ENCODE measurements around the gene ZFP64.
A peak's percentile ranks its signal among the peaks of the same experiment; 100 is the strongest.
"Not testable (repeated sequence)": the region's sequence is repeated elsewhere in the genome, so short reads cannot be mapped to it uniquely, and the experiment has no call there.

Gene ZFP64

DNA sequence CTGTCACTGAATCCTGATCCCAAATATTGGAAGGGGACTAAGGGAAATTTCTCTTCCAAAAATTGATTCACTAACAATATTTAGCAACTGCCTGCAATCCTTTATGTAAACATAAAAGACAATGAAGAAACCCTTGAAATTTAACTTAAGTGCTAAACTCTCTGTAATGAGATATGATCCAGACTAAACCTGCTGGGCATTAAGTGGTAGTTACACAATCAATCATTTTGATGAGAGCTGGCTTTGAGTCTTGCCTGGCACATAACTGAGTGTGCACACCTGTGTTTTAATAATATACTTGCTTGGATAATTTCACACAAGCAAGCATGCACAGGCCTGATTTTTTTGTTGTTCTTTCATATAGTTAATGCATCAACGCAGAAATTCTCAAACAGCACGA, 9.8 kb upstream of the ZFP64 start:
- DNase-seq = no peak

DNA sequence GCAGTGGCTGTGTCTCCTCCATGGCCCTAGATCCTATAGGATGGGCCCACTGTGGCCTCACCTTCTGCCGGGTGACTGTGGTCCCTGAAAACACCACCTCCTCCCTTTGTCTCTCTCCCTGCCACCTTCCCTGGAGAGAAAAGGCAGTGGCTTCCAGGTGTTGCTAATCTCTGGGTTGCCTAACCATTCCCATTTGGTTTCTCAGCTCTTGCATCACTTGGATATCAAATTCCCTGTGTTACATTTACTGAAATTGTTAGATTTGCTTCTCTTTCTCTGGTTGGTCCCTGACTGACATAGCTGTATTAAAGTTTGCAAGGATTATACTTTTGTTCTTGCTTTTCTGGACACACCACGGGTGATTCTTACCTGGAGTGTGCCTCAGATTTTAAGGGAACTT, 9.3 kb upstream of the ZFP64 start:
- no peak for DNase-seq

- DNase-seq = no peak
Observed at GRCh38 chr20:52196845-52197244, 5.3 kb upstream of the ZFP64 start.

GRCh38 chr20:52193886-52194545, 2.4 kb upstream of the ZFP64 start:
- no peak for DNase-seq

GRCh38 chr20:52193133-52193532, 1.6 kb upstream of the ZFP64 start:
- no peak for DNase-seq

GRCh38 chr20:52192719-52193007, 1.1 kb upstream of the ZFP64 start:
- not testable (repeated sequence) for DNase-seq

- peak; percentile 20 for DNase-seq
Observed at GRCh38 chr20:52191916-52192718, 538 bp upstream of the ZFP64 start.

DNA sequence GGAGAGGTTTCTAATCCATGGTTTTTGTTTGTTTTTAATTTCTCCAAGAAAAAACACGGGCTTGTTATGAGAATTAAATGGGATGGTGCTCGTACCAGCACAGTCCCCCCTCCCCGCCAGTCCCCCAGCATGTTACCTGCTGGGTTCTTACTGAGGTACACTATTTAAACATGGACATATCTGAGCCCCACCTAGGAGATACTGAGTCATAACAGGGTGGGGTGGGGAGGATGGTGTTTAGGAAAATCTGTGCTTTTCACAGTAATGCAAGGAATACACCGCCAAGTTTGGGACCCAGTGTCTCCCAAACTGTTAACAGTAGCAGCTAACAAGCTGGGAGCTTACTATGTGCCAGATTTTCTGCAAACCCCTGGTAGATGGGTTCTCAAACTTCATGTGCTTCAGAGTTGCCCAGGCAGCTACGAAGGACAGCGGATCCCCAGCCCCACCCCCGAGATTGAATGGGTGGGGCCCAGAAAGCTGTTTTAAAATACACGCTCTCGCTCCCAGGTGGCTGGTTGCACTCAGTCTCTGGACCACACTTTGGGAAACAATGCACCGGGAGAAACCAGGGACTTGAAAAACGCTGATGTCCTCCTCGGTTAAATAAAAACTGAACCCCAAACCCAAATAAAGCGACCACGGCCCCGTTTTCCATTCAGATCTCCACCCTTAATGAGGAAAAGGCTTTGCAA, 995 bp downstream of the ZFP64 start:
- DNase-seq = peak; percentile 20

DNA sequence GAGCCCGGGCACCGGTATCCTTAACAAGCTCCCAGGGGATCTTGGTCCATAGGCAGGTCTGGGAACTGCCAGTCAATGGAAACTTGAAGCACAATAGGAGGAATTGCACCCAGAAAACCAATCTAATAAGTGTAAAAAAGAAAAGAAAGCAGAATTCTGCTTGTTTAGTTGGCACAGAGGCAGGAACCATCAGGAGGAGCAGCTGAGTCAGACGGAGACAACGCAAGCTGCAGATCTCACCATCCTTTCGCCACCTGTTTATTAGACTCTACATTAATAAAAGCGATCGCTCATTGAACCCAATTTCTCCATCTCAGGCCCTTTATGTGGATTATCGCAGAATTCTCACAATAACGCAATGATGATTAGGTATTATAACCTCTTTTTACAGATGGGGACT, 9.8 kb downstream of the ZFP64 start:
- DNase-seq = no peak

GRCh38 chr20:52180180-52180840, 11.3 kb downstream of the ZFP64 start:
- DNase-seq = no peak

DNA sequence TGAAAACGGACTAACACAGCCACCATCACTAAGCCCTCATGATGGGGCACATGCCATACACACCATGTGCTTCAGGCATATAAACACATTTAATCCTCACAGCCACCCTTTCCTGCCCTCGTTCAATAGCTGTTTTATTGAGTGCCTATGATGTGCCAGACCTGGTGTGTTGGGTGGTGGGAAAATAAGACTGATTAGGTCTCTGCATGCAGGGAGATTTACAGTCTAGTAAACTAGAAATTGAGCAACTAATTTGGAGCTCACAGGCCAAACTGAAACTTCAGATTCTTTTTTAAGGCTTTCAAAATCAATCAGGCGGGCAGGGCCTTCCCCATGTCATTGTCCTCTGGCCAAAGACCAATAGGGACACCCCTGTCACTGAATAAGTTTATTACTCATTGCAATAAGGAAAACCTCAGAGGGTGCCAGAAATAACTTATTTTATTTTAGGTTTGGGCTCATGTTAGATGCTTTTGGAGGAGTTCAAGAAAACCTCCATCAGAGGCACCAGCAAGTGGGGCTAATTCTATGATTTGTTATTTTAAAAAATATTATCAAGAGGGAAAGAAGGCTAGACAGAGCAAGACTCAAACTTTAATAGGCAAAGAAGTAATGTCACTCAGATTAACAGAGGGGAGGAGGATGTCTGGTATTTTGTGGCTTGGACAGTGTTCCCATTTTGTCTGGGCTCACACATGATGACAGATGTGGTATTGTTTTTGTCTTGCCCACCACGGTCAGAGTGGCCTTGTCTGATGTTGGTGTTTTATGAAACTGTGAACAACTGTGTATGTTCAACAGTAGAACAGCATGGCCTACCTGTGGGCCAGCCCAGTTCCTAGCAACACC, 12.0 kb downstream of the ZFP64 start:
- DNase-seq = no peak

GRCh38 chr20:52178691-52179090, 12.9 kb downstream of the ZFP64 start:
- DNase-seq = no peak

GRCh38 chr20:52175840-52176239, 15.7 kb downstream of the ZFP64 start:
- DNase-seq = no peak

GRCh38 chr20:52172392-52173047, 19.1 kb downstream of the ZFP64 start:
- DNase-seq = no peak

DNA sequence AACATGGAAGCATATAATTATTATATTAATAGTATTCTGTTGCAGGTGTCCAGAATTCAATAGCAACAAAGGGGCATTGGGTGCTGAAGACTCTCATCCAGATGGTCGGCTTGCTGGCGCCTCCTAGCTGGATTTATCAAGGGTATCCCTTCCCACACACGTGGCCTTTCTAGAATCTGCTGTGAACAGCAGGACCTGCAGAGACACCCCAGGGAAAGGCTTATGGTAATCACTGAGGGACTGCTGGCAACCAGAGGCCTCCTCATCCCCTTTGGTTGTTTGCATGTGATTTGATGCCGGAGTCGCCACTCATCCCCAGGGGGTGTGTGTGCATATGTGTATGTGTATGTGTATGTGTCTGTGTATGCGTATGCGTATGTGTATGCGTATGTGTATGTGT, 20.6 kb downstream of the ZFP64 start:
- DNase-seq = no peak

DNA sequence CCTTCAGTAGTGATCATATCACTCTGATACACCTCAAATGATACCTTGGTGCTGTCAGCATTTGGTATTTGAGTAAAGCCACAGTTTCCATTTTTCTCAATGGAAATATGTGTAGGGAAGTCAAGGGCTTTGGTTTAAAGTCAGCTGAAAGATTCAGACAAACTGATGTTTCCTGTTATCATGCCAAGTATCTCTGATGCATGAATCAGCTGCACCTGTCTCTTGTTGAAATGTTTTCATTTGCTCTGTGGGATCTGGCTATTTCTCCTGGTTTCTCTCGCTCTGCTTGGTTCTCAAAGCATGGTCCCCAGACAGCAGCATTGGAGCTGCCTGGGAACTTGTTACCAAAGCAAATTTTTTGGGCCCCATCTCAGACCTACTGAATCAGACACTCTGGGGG, 23.5 kb downstream of the ZFP64 start:
- no peak for DNase-seq

DNA sequence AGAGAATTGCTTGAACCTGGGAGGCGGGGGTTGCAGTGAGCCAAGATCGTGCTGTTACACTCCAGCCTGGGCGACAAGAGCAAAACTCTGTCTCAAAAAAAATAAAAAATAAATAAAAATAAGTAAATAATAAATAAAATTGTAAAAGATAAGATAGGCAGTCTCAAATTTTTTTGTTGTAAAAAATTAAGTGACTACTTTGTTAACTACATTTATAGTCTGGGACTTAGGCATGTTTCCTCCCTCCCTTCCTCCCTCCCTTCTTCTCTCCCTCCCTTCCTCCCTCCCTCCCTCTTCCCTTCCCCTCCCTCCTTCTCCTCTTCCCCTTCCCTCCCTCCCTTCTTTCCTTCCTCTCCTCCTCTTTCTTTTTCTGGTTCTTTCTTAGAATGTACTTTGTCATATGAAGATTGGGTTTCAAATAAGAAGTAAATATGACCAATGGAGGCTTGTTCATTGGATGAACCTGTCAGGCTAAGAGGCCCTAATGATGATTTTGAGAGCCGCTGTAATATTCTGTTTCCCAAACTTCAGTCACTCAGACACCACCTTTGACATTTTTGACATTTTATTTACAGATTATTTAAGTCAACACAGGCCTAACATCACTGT, 24.2 kb downstream of the ZFP64 start:
- DNase-seq = no peak

DNA sequence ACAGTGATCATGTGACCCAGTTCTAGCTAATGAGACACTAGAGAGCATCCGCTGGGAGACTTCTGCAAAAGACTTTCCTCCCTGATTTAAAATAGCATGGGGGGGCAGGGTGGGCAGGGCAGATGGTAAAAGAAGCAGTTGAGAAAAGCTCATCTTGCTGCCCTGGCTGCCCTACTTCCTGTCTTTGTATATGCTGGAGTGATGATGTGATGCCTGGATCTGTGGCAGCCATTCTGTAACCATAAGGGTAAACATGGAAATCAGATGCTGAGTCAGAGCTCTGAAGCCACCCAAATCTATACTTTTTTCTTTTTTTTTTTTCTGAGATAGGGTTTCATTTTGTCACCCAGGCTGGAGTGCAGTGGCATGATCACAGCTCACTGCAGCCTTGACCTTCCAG, 25.4 kb downstream of the ZFP64 start:
- peak; percentile 12 for DNase-seq

- no peak for DNase-seq
Observed at GRCh38 chr20:52160621-52161204, 30.9 kb downstream of the ZFP64 start.

GRCh38 chr20:52160049-52160570, 31.5 kb downstream of the ZFP64 start:
- no peak for DNase-seq

- no peak for DNase-seq
Observed at GRCh38 chr20:52154575-52154974, 37.0 kb downstream of the ZFP64 start.
